H9 (cell line): ENCODE results near the gene LRFN3. TPM values are rescaled to one million over a fixed set of nuclear protein-coding genes. Genes with fewer than 3 reads are reported as not detected.

Source experiments
- DNase-seq: peaks from one replicate; pipeline ENCODE4 v3.0.0-alpha.2; 2017
- H2AFZ ChIP-seq: one replicate; pipeline ENCODE4 v1.6.1; 2013; ENCODE audit warnings: mild to moderate bottlenecking, low read length, control low read depth, moderate library complexity
- H2AK5ac ChIP-seq: 2 replicates; pipeline ENCODE4 v1.6.1; 2013; ENCODE audit warnings: low read length, control low read depth, mixed read lengths; ENCODE audit not compliant: insufficient read length
- H2BK120ac ChIP-seq: one replicate; pipeline ENCODE4 v1.6.1; 2013; ENCODE audit warnings: low read depth, mild to moderate bottlenecking, low read length, control low read depth, inconsistent platforms; ENCODE audit not compliant: poor library complexity, severe bottlenecking
- H2BK12ac ChIP-seq: 2 replicates; pipeline ENCODE4 v1.6.1; 2013; ENCODE audit warnings: low read length, control low read depth, mixed read lengths, low read depth; ENCODE audit not compliant: insufficient read length
- H2BK15ac ChIP-seq: 2 replicates; pipeline ENCODE4 v1.6.1; 2013; ENCODE audit warnings: low read depth, low read length, control low read depth
- H2BK20ac ChIP-seq: one replicate; pipeline ENCODE4 v1.6.1; 2013; ENCODE audit warnings: low read depth, mild to moderate bottlenecking, low read length, control low read depth, inconsistent platforms; ENCODE audit not compliant: poor library complexity, severe bottlenecking
- H2BK5ac ChIP-seq: 2 replicates; pipeline ENCODE4 v1.6.1; 2013; ENCODE audit warnings: low read length, control low read depth, mixed read lengths; ENCODE audit not compliant: insufficient read length
- H3K14ac ChIP-seq: 2 replicates; pipeline ENCODE4 v1.6.1; 2013; ENCODE audit warnings: low read length, control low read depth; ENCODE audit not compliant: insufficient read depth
- H3K18ac ChIP-seq: 2 replicates; pipeline ENCODE4 v1.6.1; 2013; ENCODE audit warnings: low read depth, mild to moderate bottlenecking, mixed read lengths, low read length, control low read depth; ENCODE audit not compliant: insufficient read length
- H3K23ac ChIP-seq: 2 replicates; pipeline ENCODE4 v1.6.1; 2013; ENCODE audit warnings: low read length, control low read depth, mixed read lengths, low read depth; ENCODE audit not compliant: insufficient read length
- H3K23me2 ChIP-seq: 2 replicates; pipeline ENCODE4 v1.6.1; 2013; ENCODE audit warnings: low read depth, mild to moderate bottlenecking, mixed read lengths, low read length, control low read depth; ENCODE audit not compliant: insufficient read length, poor library complexity, severe bottlenecking
- H3K27ac ChIP-seq: 2 replicates; pipeline ENCODE4 v1.5.1; 2013; ENCODE audit warnings: low read length, control low read depth, mixed read lengths, low read depth; ENCODE audit not compliant: insufficient read length
- H3K27me3 ChIP-seq: 2 replicates; pipeline ENCODE4 v1.6.1; 2013; ENCODE audit warnings: low read length, control low read depth, inconsistent platforms; ENCODE audit not compliant: insufficient read depth
- H3K4ac ChIP-seq: 2 replicates; pipeline ENCODE4 v1.6.1; 2013; ENCODE audit warnings: low read depth, mild to moderate bottlenecking, control low read depth, inconsistent platforms, low read length, moderate library complexity
- H3K4me1 ChIP-seq: 2 replicates; pipeline ENCODE4 v1.6.1; 2013; ENCODE audit warnings: low read length, control low read depth, inconsistent platforms; ENCODE audit not compliant: insufficient read depth
- H3K4me2 ChIP-seq: 2 replicates; pipeline ENCODE4 v1.6.1; 2013; ENCODE audit warnings: low read length, control low read depth, mixed read lengths; ENCODE audit not compliant: insufficient read length, insufficient read depth
- H3K56ac ChIP-seq: 2 replicates; pipeline ENCODE4 v1.6.1; 2013; ENCODE audit warnings: low read depth, mild to moderate bottlenecking, mixed read lengths, low read length, control low read depth; ENCODE audit not compliant: insufficient read length
- H3K79me1 ChIP-seq: 2 replicates; pipeline ENCODE4 v1.6.1; 2013; ENCODE audit warnings: low read depth, mild to moderate bottlenecking, moderate library complexity, low read length, control low read depth, inconsistent platforms; ENCODE audit not compliant: insufficient read depth, poor library complexity, severe bottlenecking
- H3K79me2 ChIP-seq: 2 replicates; pipeline ENCODE4 v1.6.1; 2013; ENCODE audit warnings: low read length, control low read depth, inconsistent platforms; ENCODE audit not compliant: insufficient read depth
- H3K9ac ChIP-seq: 2 replicates; pipeline ENCODE4 v1.6.1; 2013; ENCODE audit warnings: low read length, control low read depth, mixed read lengths; ENCODE audit not compliant: insufficient read length; ENCODE audit errors: extremely low read depth
- H3K9me3 ChIP-seq: one replicate; pipeline ENCODE4 v1.6.1; 2013; ENCODE audit warnings: low read depth, low read length, inconsistent platforms; ENCODE audit not compliant: control insufficient read depth
- H3T11ph ChIP-seq: one replicate; pipeline ENCODE4 v1.6.1; 2013; ENCODE audit warnings: mild to moderate bottlenecking, low read length, control low read depth, inconsistent platforms
- H4K20me1 ChIP-seq: one replicate; pipeline ENCODE4 v1.6.1; 2013; ENCODE audit not compliant: control insufficient read depth, insufficient read length, insufficient read depth
- H4K5ac ChIP-seq: 2 replicates; pipeline ENCODE4 v1.6.1; 2013; ENCODE audit warnings: low read depth, mild to moderate bottlenecking, mixed read lengths, low read length, control low read depth; ENCODE audit not compliant: insufficient read length
- H4K8ac ChIP-seq: replicated peaks from 2 replicates; pipeline ENCODE4 v1.6.1; 2013; ENCODE audit warnings: low read length, control low read depth, mixed read lengths, low read depth; ENCODE audit not compliant: insufficient read length
- H4K91ac ChIP-seq: 2 replicates; pipeline ENCODE4 v1.6.1; 2013; ENCODE audit warnings: low read depth, mild to moderate bottlenecking, moderate library complexity, mixed read lengths, low read length, control low read depth; ENCODE audit not compliant: insufficient read length
- H3K27ac Mint-ChIP-seq, 3 experiments: 2 replicates in 2 of 3; 3 replicates in 1 of 3; pipeline ENCODE4 v1.8.0; 2020 to 2021; ENCODE audit warnings: mixed read lengths in 3 of 3, mild to moderate bottlenecking in 1 of 3, moderate library complexity in 1 of 3
- H3K27me3 Mint-ChIP-seq: 2 replicates; pipeline ENCODE4 v1.8.0; 2021; ENCODE audit warnings: low read depth, mild to moderate bottlenecking, moderate library complexity, mixed read lengths
- H3K36me3 Mint-ChIP-seq, 3 experiments: 2 replicates in 2 of 3; 3 replicates in 1 of 3; pipeline ENCODE4 v1.8.0; 2020 to 2021; ENCODE audit warnings: low read depth in 3 of 3, mixed read lengths in 3 of 3; ENCODE audit not compliant: insufficient read depth in 1 of 3
- H3K4me1 Mint-ChIP-seq, 2 experiments: 2 replicates each; pipeline ENCODE4 v1.8.0; 2020; ENCODE audit warnings: mixed read lengths in 2 of 2
- H3K4me3 Mint-ChIP-seq, 2 experiments: 2 replicates in 1 of 2; 3 replicates in 1 of 2; pipeline ENCODE4 v1.8.0; 2020 to 2021; ENCODE audit warnings: mild to moderate bottlenecking in 2 of 2, mixed read lengths in 2 of 2, moderate library complexity in 1 of 2
- H3K9me3 Mint-ChIP-seq, 2 experiments: 2 replicates in 1 of 2; 3 replicates in 1 of 2; pipeline ENCODE4 v1.8.0; 2020; ENCODE audit warnings: mild to moderate bottlenecking in 2 of 2, mixed read lengths in 2 of 2, moderate library complexity in 1 of 2
- WGBS: extraction: QIAGEN DNeasy Blood & Tissue Kit; methylation state at CpG from one replicate; pipeline ENCODE4 v1.1.7; 2013; ENCODE audit warnings: missing lambda C conversion rate, low lambda C conversion rate, mixed read lengths; ENCODE audit not compliant: insufficient read length; ENCODE audit errors: extremely low coverage; 5-methylcytosine and 5-hydroxymethylcytosine counted together
- total RNA-seq: library from RNA; stranded (reverse); gene quantifications from 2 replicates; pipeline ENCODE4 v1.2.1, GENCODE V29; 2021
- TF ChIP-seq, protein P1 (sequence below): fragments of 200-600 bp; sonication (generic); conservative IDR thresholded peaks from 3 replicates; pipeline ENCODE4 v1.8.0; 2021; ENCODE audit warnings: antibody characterized with exemption, mild to moderate bottlenecking

The LRFN3 gene
- total RNA-seq, 1 experiment from 2014 or later, result 20.5 TPM

DNA sequence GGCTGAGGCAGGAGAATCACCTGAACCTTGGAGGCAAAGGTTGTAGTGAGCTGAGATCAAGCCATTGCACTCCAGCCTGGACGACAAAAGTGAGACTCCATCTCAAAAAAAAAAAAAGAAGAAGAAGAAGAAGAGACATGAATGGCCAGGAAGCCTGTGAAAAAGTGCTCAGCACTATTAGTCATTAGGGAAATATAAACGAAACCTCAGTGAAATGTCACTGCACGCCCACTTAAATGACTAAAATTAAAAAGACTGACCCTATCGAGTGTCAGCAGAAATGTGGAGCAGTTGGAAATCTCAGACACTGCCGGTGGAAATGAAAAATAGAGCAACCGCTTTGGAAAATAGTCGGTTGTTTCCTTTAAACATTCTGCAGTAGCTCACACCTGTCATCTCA lies 22.6 kb upstream of the LRFN3 start:
- no CpG with 5 or more reads among the region's 7 CpGs for WGBS
- Histone ChIP-seq H3K4me2 (no peak overlapping the region), H2AK5ac (no peak overlapping the region), H3K23ac (no peak overlapping the region), H2AFZ (no peak overlapping the region), H2BK20ac (no peak overlapping the region), H2BK120ac (no peak overlapping the region), H2BK5ac (no peak overlapping the region), H3K9me3 (no peaks in the 10 kb centered on the region), H3K9ac (no peak overlapping the region), H3K18ac (no peak overlapping the region), H3T11ph (no peak overlapping the region), H4K8ac (no peak overlapping the region), H3K79me1 (no peaks in the 10 kb centered on the region), H2BK15ac (no peak overlapping the region), H3K4ac (no peak overlapping the region), H4K91ac (no peak overlapping the region), H4K20me1 (no peaks in the 10 kb centered on the region), H2BK12ac (no peak overlapping the region), H3K27me3 (no peaks in the 10 kb centered on the region), H3K4me1 (no peaks in the 10 kb centered on the region), H3K23me2 (no peaks in the 10 kb centered on the region), H3K56ac (no peak overlapping the region), H3K79me2 (no peaks in the 10 kb centered on the region), H4K5ac (no peak overlapping the region), H3K14ac (no peak overlapping the region), H3K27ac (no peak overlapping the region)
- no peak for DNase-seq
- H3K4me1 Mint-ChIP-seq, result peaks cover 4 to 12% of the 10 kb centered on the region in 2 experiments
- H3K9me3 Mint-ChIP-seq, result no peaks in the 10 kb centered on the region
- TF ChIP-seq, protein P1, sequence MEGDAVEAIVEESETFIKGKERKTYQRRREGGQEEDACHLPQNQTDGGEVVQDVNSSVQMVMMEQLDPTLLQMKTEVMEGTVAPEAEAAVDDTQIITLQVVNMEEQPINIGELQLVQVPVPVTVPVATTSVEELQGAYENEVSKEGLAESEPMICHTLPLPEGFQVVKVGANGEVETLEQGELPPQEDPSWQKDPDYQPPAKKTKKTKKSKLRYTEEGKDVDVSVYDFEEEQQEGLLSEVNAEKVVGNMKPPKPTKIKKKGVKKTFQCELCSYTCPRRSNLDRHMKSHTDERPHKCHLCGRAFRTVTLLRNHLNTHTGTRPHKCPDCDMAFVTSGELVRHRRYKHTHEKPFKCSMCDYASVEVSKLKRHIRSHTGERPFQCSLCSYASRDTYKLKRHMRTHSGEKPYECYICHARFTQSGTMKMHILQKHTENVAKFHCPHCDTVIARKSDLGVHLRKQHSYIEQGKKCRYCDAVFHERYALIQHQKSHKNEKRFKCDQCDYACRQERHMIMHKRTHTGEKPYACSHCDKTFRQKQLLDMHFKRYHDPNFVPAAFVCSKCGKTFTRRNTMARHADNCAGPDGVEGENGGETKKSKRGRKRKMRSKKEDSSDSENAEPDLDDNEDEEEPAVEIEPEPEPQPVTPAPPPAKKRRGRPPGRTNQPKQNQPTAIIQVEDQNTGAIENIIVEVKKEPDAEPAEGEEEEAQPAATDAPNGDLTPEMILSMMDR, result no peak
- no peaks in the 10 kb centered on the region for H3K36me3 Mint-ChIP-seq
- peaks cover 15% of the 10 kb centered on the region for H3K27me3 Mint-ChIP-seq
- H3K27ac Mint-ChIP-seq, result no peak overlapping the region
- H3K4me3 Mint-ChIP-seq, result no peak overlapping the region
